HG03354 (cell line): ENCODE results near the gene FAM163A.

ENCODE experiments used
- ATAC-seq: cut with Tn5 transposase; IDR thresholded peaks from one replicate; pipeline ENCODE4 v1.9.1; 2021; ENCODE audit warnings: mild to moderate bottlenecking; ENCODE audit not compliant: unreplicated experiment, poor library complexity, severe bottlenecking

Gene FAM163A

DNA sequence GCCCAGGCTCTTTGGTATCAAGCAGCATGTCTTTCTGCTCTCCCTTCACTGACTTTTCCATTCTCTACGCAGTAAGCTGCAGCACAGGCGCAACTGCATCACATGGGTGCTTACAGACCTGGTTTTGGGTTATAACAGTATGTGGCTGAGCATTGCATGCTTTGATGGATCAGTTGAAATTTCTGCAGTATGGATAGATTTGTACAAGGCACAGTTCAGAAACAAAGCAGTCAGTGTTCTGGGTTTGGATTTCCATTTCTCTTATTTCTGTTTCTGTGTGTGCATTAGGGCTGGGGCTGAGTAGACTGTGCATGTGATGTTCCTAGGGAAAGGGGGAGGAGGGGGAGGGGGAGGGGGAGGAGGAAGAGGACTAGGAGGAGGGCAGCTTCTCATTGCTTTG is 4.5 kb downstream of the FAM163A start:
- ATAC-seq: no peak

DNA sequence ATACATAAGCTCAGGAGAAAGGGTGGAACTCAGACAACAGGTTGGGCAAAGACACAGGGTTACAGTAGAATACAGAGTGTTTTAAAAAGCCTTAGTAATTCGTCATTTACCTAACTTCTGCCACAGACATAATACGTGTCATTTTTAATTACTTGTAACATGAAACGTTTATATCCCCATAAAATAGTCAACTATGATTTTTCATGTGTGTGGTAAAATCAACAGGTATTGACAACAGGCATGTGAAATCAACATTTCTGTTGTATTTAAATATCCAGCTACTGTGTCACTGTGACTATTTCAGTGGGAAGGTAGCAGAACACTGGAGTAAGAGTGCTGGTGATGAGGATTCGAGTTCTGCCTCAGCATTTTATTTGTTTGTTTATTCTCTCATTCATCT is 5.7 kb downstream of the FAM163A start:
- ATAC-seq: no peak

GRCh38 chr1:179750630-179751029 is 7.5 kb downstream of the FAM163A start:
- ATAC-seq: no peak

- ATAC-seq: no peak
Measured at GRCh38 chr1:179753061-179753460, 10.0 kb downstream of the FAM163A start.

DNA sequence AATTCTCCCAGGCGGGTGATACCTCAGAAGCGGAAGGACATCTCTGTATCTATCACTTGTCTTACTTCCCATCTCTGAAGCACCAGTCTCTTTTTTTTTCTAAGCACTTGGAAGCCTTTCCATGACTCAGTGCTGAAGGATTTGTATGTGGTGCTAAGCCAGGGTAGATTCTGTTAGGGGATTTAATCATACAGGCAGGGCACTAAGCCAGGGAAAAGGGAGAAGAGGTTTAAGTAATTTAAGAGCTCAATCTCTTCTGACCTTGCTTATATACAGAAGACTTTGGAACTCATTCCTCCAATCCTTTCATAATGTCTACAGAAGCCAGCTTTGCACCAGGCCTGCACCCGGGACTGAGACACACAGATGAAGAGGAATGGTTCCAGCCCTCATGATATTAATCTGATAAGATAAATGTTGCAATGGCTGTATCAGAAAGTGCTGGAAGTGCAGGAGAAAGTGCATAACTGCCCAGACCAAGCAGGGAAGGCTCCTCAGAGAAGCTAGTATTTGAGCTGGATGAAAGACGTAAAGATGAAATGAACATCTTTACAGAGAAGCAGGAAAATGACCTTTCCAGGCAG is 11.0 kb downstream of the FAM163A start:
- no peak for ATAC-seq

DNA sequence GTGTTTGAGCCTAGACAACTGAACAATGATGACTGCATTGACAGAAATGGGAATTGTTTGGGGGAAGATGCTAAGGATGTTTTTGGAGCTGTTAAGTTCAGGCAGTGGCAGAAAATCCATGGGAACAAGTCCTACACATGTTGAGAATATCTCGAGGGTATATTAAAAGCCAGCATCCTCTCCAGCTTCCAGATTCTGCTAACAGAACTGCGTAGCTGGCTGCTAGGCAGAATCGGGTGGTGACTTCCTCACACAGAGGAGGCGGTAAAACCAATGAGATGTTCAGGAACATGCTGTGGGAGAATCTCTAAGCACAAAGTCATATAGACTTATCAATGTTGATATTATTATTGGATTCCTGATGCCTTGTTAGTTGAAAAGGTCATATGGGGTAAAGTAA is 14.8 kb downstream of the FAM163A start:
- ATAC-seq: no peak

- no peak for ATAC-seq
Measured at GRCh38 chr1:179760521-179760920, 17.4 kb downstream of the FAM163A start.

DNA sequence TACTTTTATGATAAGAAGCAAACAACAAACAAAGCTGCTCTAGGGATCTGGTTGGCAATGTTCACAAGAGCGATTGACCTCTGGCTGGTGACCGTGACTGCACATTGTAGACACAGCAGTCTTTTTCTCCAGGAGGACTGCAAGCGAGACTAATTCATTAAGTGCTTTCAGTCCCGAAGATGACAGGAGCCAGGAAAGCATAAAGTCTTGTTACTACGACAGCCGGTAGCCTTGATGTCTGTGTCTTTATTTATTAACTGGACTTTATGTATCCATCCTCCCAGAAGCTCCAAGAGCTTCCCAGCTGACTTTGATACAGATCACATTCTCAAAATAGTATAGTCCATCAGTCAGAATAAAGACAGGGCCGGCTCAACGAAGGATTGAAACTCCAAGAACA is 18.2 kb downstream of the FAM163A start:
- no peak for ATAC-seq

GRCh38 chr1:179761846-179762640 is 19.0 kb downstream of the FAM163A start:
- no peak for ATAC-seq

DNA sequence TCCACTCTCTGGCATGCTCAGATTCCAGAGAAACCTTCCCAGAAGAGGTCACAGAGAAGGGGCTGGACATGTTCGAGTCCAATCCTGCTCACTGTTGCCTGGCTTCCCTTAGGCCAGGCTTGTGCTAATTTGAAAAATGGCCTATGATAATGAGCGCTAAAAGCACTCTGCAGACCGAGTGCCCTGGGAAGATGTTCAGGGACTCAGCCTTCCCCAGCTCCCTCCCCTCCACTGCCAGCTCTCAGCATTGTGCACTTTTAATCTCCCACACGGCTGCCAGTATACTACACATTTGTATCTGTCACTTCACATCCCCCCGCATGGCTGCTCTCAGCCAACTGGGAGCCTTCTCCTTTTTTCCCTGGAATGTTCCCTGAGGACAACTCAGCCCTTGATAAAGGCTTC is 24.1 kb downstream of the FAM163A start:
- ATAC-seq: no peak

GRCh38 chr1:179767996-179768395 is 24.9 kb downstream of the FAM163A start:
- no peak for ATAC-seq

DNA sequence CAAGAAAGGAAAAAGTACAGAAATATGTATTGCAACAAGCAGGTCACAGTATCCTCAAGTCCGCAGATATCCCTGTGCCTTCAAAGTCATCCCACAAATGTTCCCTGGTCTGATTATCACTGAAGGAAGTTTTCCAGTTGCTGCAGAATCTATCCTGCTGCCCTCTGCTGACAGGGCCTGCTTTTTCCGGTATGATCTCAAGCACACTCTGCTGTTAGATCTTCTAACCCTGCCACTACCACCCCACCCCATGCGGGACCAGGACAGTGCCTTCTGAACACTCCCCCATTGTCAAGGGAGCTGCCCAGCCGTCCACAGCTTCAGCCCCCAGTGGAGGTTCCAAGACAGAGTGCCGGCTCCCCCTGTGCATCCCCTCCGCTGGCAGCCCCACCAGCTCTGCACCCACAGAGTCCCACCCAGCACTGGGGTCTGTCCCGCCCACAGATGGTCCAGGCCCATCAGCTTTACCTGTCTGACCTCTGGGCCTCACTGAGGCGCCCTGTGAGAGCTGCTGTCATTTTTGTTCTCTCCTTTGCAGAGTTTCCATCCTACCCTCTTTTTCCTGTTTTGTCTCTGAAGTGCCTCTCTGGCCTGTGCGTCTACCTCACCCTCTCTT is 27.9 kb downstream of the FAM163A start:
- no peak for ATAC-seq

DNA sequence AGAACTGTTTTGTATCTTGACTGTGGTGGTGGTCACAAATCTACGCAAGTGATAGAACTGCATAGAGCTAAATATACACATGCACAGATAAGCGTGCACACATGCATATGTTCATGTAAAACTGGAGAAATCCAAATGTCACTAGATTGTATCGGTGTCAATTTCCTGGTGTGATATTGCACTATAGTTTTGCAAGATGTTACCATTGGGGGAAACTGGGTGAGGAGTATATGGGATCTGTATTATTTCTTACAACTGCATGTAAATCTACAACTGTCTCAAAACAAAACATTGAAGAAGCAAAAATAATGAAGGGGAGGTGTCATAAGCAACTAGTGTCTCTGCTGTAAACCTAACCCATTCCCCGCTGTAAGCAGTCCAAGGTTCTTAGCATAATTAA is 30.2 kb downstream of the FAM163A start:
- no peak for ATAC-seq

DNA sequence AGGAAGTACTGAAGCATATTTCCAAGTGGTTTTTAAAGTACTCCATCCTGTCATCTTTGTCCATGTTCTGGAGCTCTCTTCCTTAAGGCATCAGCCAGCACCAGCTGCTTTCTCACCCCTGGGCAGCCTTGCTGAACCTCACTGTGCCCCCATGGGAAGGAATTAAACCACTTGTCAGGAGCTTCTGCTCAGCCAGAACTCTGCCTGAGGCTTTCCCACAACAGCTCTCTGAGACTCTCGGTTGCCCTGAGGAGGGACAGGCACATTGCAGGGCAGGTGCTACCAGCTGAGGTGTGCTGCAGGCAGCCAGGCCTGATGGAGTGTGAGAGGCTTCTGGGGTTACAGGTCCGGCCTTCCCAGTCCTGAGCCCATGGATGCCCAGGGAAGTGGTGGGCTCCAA is 30.9 kb downstream of the FAM163A start:
- ATAC-seq: no peak

DNA sequence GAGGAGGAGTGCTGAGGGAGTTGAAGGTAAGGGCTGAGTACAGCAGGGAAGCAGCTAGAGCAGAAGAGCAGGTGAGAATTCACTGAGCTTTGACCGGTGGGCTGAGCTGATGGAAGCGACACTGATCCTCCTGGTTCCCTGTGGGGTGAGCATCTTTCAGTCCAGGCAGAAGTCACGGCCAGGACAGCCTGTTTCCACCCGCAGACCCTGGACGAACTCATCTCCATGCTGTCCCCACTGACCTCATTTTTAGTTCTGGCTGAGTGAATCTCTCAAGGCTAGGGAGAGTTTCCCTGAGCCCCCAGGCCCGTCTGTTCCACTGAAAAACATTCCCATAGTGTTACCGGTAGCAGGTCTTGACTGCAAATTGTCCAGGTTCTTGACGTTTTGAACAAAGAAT is 31.5 kb downstream of the FAM163A start:
- no peak for ATAC-seq

DNA sequence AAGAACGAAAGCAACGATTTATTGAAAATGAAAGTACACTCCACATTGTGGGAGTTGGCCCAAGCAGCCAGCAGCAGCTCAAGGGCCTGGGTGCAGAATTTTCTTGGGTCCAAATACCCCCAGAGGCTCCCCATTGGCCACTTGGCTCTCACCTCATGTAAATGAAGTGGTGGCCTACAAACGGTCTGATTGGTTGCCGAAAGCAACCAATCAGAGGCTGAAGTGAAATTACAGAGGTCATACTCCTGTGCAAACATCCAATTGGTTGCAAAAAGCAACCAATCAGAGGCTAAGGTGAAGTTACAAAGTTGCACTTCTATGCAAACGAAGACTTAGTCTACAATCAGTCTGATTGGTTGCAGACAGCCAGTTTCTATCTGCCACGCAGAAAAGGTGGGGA is 31.9 kb downstream of the FAM163A start:
- ATAC-seq: no peak

DNA sequence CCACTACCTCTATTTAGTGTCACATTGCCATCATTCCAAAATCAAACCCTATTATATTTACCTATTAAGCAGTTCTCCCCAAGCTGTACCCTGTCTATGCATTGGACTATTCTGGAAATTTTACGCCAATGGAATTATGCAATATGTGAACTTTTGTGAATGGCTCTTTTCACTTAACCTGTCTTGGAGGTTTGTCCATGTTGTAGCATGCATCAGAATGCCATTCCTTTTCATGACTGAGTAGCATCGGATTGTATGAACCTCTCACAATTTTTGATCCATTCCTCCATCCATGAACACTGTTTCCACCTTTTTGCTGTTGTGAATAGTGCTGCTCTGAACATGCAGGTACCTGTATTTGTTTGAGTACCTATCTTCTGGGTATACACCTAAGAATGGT is 33.7 kb downstream of the FAM163A start:
- ATAC-seq: no peak

- ATAC-seq: no peak
Measured at GRCh38 chr1:179777731-179778130, 34.6 kb downstream of the FAM163A start.

- ATAC-seq: no peak
Measured at GRCh38 chr1:179779645-179780272, 36.7 kb downstream of the FAM163A start.

DNA sequence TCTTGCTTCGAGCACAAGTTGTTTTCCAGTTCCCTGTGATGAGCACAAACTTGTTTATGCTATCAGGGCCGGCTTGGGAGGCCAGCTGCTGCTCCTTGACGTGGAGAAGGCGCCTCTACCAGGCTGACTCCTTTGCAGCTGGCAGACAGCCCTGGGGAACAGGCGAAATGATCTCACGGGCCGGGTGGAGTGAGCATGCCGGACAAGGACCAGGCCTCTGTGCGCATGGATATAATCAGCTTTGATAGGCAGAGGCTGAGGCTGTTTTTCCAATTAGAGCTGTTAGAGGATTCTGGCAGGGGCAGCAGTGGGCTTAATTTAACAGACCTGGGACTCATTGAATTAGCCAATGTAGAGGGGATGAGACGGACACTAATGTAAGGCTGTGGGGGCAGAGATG is 38.9 kb downstream of the FAM163A start:
- ATAC-seq: no peak

DNA sequence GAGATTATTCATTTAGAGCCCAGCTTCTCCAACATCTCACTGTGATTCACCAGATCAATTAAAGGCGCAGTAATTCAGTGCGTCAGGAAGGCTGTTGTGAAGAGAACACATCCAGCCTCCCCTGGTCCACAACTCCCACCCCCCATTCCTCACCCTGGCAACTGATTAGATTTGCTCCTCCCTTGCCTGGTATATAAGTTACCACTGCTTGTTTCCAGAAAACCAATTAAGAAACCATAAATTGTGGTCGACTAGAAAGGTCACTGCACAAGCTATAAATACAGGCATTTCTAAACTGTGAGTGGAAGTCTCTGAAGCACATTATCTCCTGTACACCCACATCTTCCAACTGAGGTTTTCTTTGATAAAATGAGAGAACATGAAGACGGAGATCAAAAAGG is 41.9 kb downstream of the FAM163A start:
- ATAC-seq: no peak
